Fibroblast of lung (primary cell): ENCODE data around the gene SLC35E4. TPM values are rescaled to one million over a fixed set of nuclear protein-coding genes. Genes with fewer than 3 reads are reported as not detected.

ENCODE experiments used
- DNase-seq, 2 donors: peaks; one replicate each; pipeline versions ENCODE4 v3.0.0 to v3.0.0-alpha.2; 2010; ENCODE audit warnings: low read depth in 2 of 2
- H2AFZ ChIP-seq: 2 replicates; pipeline ENCODE4 v1.5.1; 2012; ENCODE audit warnings: low read length, control low read depth, inconsistent platforms
- H3K27ac ChIP-seq: 2 replicates; pipeline ENCODE4 v1.5.1; 2011; ENCODE audit warnings: low read length, control low read depth; ENCODE audit not compliant: insufficient read depth
- H3K27me3 ChIP-seq: 2 replicates; pipeline ENCODE4 v1.5.1; 2011; ENCODE audit warnings: mild to moderate bottlenecking, low read length; ENCODE audit not compliant: control insufficient read depth, insufficient read depth
- H3K36me3 ChIP-seq: 2 replicates; pipeline ENCODE4 v1.5.1; 2011; ENCODE audit warnings: low read length; ENCODE audit not compliant: control insufficient read depth, insufficient read depth
- H3K4me1 ChIP-seq: 2 replicates; pipeline ENCODE4 v1.5.1; 2011; ENCODE audit warnings: low read length; ENCODE audit not compliant: control insufficient read depth, insufficient read depth; ENCODE audit errors: extremely low read depth
- H3K4me2 ChIP-seq: 2 replicates; pipeline ENCODE4 v1.5.1; 2011; ENCODE audit warnings: low read length, control low read depth; ENCODE audit not compliant: insufficient read depth; ENCODE audit errors: extremely low read depth
- H3K4me3 ChIP-seq, 4 experiments: fragments of 200-600 bp in 1 of 4; sonication (generic) in 1 of 4; replicated peaks in 1 of 4; 2 replicates each; pipeline ENCODE4 v1.5.1; 2011 to 2016; ENCODE audit warnings: low read length in 4 of 4, low read depth in 3 of 4, mild to moderate bottlenecking in 3 of 4, control low read depth in 2 of 4, inconsistent platforms in 1 of 4, mixed read lengths in 1 of 4; ENCODE audit not compliant: insufficient read depth in 1 of 4; ENCODE audit errors: control extremely low read depth in 1 of 4
- H3K79me2 ChIP-seq: 2 replicates; pipeline ENCODE4 v1.5.1; 2012; ENCODE audit warnings: mild to moderate bottlenecking, low read length, inconsistent platforms; ENCODE audit not compliant: control insufficient read depth, insufficient read depth
- H3K9ac ChIP-seq: 2 replicates; pipeline ENCODE4 v1.5.1; 2011; ENCODE audit warnings: mild to moderate bottlenecking, low read length, control low read depth; ENCODE audit not compliant: insufficient read depth
- H3K9me3 ChIP-seq: 2 replicates; pipeline ENCODE4 v1.5.1; 2012; ENCODE audit warnings: low read depth, low read length; ENCODE audit not compliant: control insufficient read depth, insufficient read depth
- H4K20me1 ChIP-seq: 2 replicates; pipeline ENCODE4 v1.5.1; 2011; ENCODE audit warnings: low read length; ENCODE audit not compliant: control insufficient read depth, insufficient read depth; ENCODE audit errors: extremely low read depth
- EZH2 ChIP-seq: IDR thresholded peaks from 2 replicates; pipeline ENCODE4 v1.5.1; 2012; ENCODE audit warnings: low read length, control low read depth, mild to moderate bottlenecking; ENCODE audit errors: missing control alignments
- polyA plus RNA-seq, 2 donors: library from polyadenylated mRNA; depleted of rRNA in 1 of 2; stranded (reverse) in 1 of 2; unstranded in 1 of 2; fragments of >200 nt; gene quantifications; 2 replicates each; pipeline ENCODE4 v1.2.1, GENCODE V29; 2011 to 2012; ENCODE audit warnings: missing spikeins in 1 of 2
- total RNA-seq: library from RNA; depleted of rRNA; stranded (reverse); fragments of >200 nt; gene quantifications from 2 replicates; pipeline ENCODE4 v1.2.1, GENCODE V29; 2014
- TF ChIP-seq, protein P1 (sequence below), 2 donors: IDR thresholded peaks in 1 of 2; conservative IDR thresholded peaks in 1 of 2; 1 replicate in 1 of 2; 2 replicates in 1 of 2; pipeline ENCODE4 v1.5.1; 2011 to 2012; ENCODE audit warnings: low read length in 2 of 2, control low read depth in 1 of 2, inconsistent platforms in 1 of 2, low read depth in 1 of 2, mild to moderate bottlenecking in 1 of 2

SLC35E4 gene
- total and polyA plus RNA-seq, 2 donors (not counting 1 experiment from before 2014, with no cell fraction given): 2.0 to 10.1 TPM

GRCh38 chr22:30640361-30640760, 4.8 kb downstream of the SLC35E4 start:
- H3K36me3 ChIP-seq: no peaks in the 10 kb centered on the region
- no peaks in the 10 kb centered on the region for H3K27me3 ChIP-seq
- no peaks in the 10 kb centered on the region for H3K9me3 ChIP-seq
- H3K4me2 ChIP-seq: no peak overlapping the region
- no peak overlapping the region for H3K9ac ChIP-seq
- H4K20me1 ChIP-seq: no peaks in the 10 kb centered on the region
- H3K79me2 ChIP-seq: peaks cover 30% of the 10 kb centered on the region
- H2AFZ ChIP-seq: no peak overlapping the region
- no peak for DNase-seq
- TF ChIP-seq, protein P1, sequence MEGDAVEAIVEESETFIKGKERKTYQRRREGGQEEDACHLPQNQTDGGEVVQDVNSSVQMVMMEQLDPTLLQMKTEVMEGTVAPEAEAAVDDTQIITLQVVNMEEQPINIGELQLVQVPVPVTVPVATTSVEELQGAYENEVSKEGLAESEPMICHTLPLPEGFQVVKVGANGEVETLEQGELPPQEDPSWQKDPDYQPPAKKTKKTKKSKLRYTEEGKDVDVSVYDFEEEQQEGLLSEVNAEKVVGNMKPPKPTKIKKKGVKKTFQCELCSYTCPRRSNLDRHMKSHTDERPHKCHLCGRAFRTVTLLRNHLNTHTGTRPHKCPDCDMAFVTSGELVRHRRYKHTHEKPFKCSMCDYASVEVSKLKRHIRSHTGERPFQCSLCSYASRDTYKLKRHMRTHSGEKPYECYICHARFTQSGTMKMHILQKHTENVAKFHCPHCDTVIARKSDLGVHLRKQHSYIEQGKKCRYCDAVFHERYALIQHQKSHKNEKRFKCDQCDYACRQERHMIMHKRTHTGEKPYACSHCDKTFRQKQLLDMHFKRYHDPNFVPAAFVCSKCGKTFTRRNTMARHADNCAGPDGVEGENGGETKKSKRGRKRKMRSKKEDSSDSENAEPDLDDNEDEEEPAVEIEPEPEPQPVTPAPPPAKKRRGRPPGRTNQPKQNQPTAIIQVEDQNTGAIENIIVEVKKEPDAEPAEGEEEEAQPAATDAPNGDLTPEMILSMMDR (conservative IDR thresholded peaks at IDR 0.05 in 1 of 2, IDR thresholded peaks at IDR 0.05 in 1 of 2; ENCODE audit: low read depth in 1 of 2, low read length in 2 of 2): no peak
- no peak for TF ChIP-seq EZH2
- H3K4me3 ChIP-seq: no peak overlapping the region
- peaks cover 18% of the 10 kb centered on the region for H3K4me1 ChIP-seq
- no peak overlapping the region for H3K27ac ChIP-seq

GRCh38 chr22:30640839-30641430, 5.4 kb downstream of the SLC35E4 start:
- no peaks in the 10 kb centered on the region for H3K36me3 ChIP-seq
- no peak overlapping the region for H2AFZ ChIP-seq
- H3K9me3 ChIP-seq: no peaks in the 10 kb centered on the region
- no peak overlapping the region for H3K4me3 ChIP-seq
- H3K27me3 ChIP-seq: no peaks in the 10 kb centered on the region
- H3K4me2 ChIP-seq: no peak overlapping the region
- no peak overlapping the region for H3K9ac ChIP-seq
- TF ChIP-seq, protein P1 (conservative IDR thresholded peaks at IDR 0.05 in 1 of 2, IDR thresholded peaks at IDR 0.05 in 1 of 2; ENCODE audit: low read depth in 1 of 2, low read length in 2 of 2): no peak
- no peak for TF ChIP-seq EZH2
- H3K79me2 ChIP-seq: peaks cover 29% of the 10 kb centered on the region
- no peaks in the 10 kb centered on the region for H4K20me1 ChIP-seq
- no peak for DNase-seq
- no peak overlapping the region for H3K27ac ChIP-seq
- peaks cover 17% of the 10 kb centered on the region for H3K4me1 ChIP-seq

- H3K4me1 ChIP-seq: peaks cover 9% of the 10 kb centered on the region
- peak overlapping the region; percentile 73 for H3K27ac ChIP-seq
- no peak for DNase-seq
- no peak overlapping the region for H2AFZ ChIP-seq
- H4K20me1 ChIP-seq: no peaks in the 10 kb centered on the region
- H3K9me3 ChIP-seq: no peaks in the 10 kb centered on the region
- H3K9ac ChIP-seq: no peak overlapping the region
- no peak overlapping the region for H3K4me3 ChIP-seq
- TF ChIP-seq EZH2: no peak
- TF ChIP-seq, protein P1 (conservative IDR thresholded peaks at IDR 0.05 in 1 of 2, IDR thresholded peaks at IDR 0.05 in 1 of 2; ENCODE audit: low read depth in 1 of 2, low read length in 2 of 2): no peak
- no peaks in the 10 kb centered on the region for H3K36me3 ChIP-seq
- H3K27me3 ChIP-seq: no peaks in the 10 kb centered on the region
- H3K4me2 ChIP-seq: peak overlapping the region; percentile 32
- H3K79me2 ChIP-seq: peaks cover 9% of the 10 kb centered on the region
Observed at GRCh38 chr22:30643055-30643875, 7.7 kb downstream of the SLC35E4 start.
